A673 (cell line): ENCODE measurements around the gene EHD4.

Experiments
- EZH2 ChIP-seq: fragments of 200-600 bp; sonication (generic); IDR thresholded peaks from 2 replicates; pipeline ENCODE4 v1.6.1; 2017; ENCODE audit warnings: borderline replicate concordance, low read depth, mild to moderate bottlenecking, mixed read lengths, antibody characterized with exemption, low read length; ENCODE audit not compliant: poor library complexity, severe bottlenecking
- TF ChIP-seq, protein P1 (sequence below): fragments of 300-800, 200-600 bp; sonication (generic); conservative IDR thresholded peaks from 2 replicates; pipeline ENCODE4 v1.5.1; 2017; ENCODE audit warnings: low read depth, mild to moderate bottlenecking, antibody characterized with exemption, low read length, moderate library complexity, mixed read lengths

- TF ChIP-seq, protein P1, sequence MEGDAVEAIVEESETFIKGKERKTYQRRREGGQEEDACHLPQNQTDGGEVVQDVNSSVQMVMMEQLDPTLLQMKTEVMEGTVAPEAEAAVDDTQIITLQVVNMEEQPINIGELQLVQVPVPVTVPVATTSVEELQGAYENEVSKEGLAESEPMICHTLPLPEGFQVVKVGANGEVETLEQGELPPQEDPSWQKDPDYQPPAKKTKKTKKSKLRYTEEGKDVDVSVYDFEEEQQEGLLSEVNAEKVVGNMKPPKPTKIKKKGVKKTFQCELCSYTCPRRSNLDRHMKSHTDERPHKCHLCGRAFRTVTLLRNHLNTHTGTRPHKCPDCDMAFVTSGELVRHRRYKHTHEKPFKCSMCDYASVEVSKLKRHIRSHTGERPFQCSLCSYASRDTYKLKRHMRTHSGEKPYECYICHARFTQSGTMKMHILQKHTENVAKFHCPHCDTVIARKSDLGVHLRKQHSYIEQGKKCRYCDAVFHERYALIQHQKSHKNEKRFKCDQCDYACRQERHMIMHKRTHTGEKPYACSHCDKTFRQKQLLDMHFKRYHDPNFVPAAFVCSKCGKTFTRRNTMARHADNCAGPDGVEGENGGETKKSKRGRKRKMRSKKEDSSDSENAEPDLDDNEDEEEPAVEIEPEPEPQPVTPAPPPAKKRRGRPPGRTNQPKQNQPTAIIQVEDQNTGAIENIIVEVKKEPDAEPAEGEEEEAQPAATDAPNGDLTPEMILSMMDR, result 0 out of 2 replicates have a peak, but pooled peaks have one; percentile 25
- no peak for TF ChIP-seq EZH2
Observed at GRCh38 chr15:41894791-41895463, 77.4 kb downstream of the EHD4 start.
